Activated T-helper 17 cell treated with anti-CD3 and anti-CD28 coated beads, Interleukin-2, amount 50 U/mL, for 72 hours (primary cell): ENCODE data around the gene VCX2. TPM values are rescaled to one million over a fixed set of nuclear protein-coding genes. Genes with fewer than 3 reads are reported as not detected.
"Not testable (repeated sequence)": the region's sequence is repeated elsewhere in the genome, so short reads cannot be mapped to it uniquely, and the experiment has no call there.

Source experiments
- ATAC-seq: fragments of 150-1000 bp; cut with Tn5 transposase; replicated peaks from 2 replicates; pipeline ENCODE4 v1.10.0; 2021; ENCODE audit warnings: mild to moderate bottlenecking, moderate library complexity
- H3K27ac Mint-ChIP-seq: one replicate; pipeline ENCODE4 v1.8.0; 2022; ENCODE audit warnings: mixed read lengths
- H3K27me3 Mint-ChIP-seq: one replicate; pipeline ENCODE4 v1.8.0; 2022; ENCODE audit warnings: mixed read lengths
- H3K36me3 Mint-ChIP-seq: one replicate; pipeline ENCODE4 v1.8.0; 2022; ENCODE audit warnings: low read depth, mild to moderate bottlenecking, mixed read lengths
- H3K4me1 Mint-ChIP-seq: one replicate; pipeline ENCODE4 v1.8.0; 2022; ENCODE audit warnings: mixed read lengths
- H3K4me3 Mint-ChIP-seq: one replicate; pipeline ENCODE4 v1.8.0; 2022; ENCODE audit warnings: mild to moderate bottlenecking, mixed read lengths
- H3K9me3 Mint-ChIP-seq: one replicate; pipeline ENCODE4 v1.8.0; 2022; ENCODE audit warnings: mixed read lengths
- total RNA-seq, 2 donors: library from RNA; stranded (reverse); gene quantifications; one replicate each; pipeline ENCODE4 v1.2.3, GENCODE V29; 2022

The VCX2 gene
- not detected for total RNA-seq

GRCh38 chrX:8171169-8171568, at the start of gene VCX2:
VCX2 (minus strand) TSS chrX:8171267; CDS start chrX:8170643, 624 bp downstream.
- not testable (repeated sequence) for H3K36me3 Mint-ChIP-seq, H3K4me3 Mint-ChIP-seq, H3K9me3 Mint-ChIP-seq, H3K27me3 Mint-ChIP-seq, H3K4me1 Mint-ChIP-seq, ATAC-seq, H3K27ac Mint-ChIP-seq

- no peaks in the 10 kb centered on the region for H3K4me1 Mint-ChIP-seq
- no peak overlapping the region for H3K4me3 Mint-ChIP-seq
- ATAC-seq = no peak
- H3K36me3 Mint-ChIP-seq = no peaks in the 10 kb centered on the region
- no peaks in the 10 kb centered on the region for H3K9me3 Mint-ChIP-seq
- H3K27ac Mint-ChIP-seq = no peak overlapping the region
- no peaks in the 10 kb centered on the region for H3K27me3 Mint-ChIP-seq
These were observed 33.9 kb upstream of the VCX2 start for GRCh38 chrX:8204943-8205342.

DNA sequence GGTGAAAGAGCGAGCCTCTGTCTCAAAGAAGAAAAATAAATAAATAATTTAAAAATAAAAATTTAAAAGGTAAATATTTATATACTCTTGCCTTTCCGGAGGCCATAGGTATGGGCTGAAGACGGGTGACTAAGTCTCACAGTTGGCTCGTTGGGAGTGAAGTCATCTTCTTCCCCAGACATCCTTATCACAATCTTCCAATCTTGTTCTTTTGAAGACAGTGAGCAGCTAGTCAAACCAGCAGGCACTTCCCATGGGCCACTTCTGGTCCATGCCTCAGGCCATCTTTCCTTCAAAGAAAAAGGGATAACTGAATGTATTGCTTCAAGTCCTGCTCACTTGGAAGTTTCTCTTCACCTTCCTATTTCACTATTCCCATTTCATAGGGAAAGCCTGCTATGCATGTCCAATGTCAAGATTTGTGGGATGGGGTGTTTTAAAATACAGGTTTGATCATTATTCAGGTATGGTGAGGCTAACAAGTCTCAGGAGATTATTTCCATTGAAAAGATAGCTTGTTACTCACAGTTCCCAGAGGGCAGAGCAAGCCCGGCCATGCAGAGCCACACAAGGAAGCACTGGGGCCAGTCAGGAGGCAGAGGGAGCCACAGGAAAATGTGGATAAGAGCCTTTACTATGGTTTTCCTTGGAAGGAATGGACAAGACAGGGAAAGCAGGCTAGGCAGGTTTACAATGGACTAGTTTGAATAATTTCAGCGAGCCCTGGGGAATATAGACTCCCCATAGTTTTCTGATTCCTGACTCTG, 33.3 kb upstream of the VCX2 start:
- no peaks in the 10 kb centered on the region for H3K36me3 Mint-ChIP-seq
- no peak overlapping the region for H3K27ac Mint-ChIP-seq
- no peak for ATAC-seq
- no peaks in the 10 kb centered on the region for H3K27me3 Mint-ChIP-seq
- H3K4me1 Mint-ChIP-seq = no peaks in the 10 kb centered on the region
- H3K9me3 Mint-ChIP-seq = no peaks in the 10 kb centered on the region
- H3K4me3 Mint-ChIP-seq = no peak overlapping the region

DNA sequence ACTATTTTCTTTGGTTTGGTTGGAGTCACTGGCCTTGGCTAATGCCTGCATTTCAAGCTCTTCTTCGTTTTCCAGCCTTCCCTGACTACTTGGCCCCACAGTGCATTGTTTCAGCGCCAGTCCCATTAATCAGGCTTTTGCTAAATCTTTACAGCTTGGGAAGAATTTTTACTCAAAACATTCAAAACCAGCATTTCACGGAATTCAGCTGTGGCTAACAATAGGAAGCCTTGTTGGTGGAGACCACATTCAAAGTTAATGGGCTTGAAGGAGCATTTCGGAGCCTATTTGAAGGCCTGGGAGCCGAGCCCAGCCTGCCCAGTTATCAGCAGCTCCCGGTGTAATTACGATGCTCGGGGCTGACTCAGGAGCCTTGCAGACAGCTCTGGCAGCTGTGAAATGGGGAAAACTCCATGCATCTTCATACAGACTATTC, 30.8 kb upstream of the VCX2 start:
- Mint-ChIP-seq H3K27ac (no peak overlapping the region), H3K36me3 (no peaks in the 10 kb centered on the region), H3K4me3 (no peak overlapping the region), H3K4me1 (no peaks in the 10 kb centered on the region), H3K27me3 (no peaks in the 10 kb centered on the region), H3K9me3 (no peaks in the 10 kb centered on the region)
- no peak for ATAC-seq

DNA sequence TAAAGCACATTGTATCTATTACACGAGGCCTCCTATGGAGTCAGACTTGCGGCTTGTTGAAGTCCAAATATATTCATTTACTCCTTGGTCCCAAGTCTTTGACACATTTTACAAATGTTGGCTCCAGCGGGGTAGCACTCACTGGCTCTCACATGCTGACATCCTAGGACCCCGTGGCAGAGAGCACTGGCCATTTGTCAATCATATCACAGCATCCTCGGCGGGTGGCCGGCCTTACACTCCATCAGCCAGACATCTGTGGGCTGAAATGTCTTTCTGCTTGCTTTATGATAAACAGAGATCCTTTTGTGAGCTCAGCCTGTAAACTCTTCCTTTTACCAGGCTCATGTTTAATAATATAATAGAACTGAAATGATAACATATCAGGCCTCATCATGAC, 25.7 kb upstream of the VCX2 start:
- no peak overlapping the region for H3K27ac Mint-ChIP-seq
- no peaks in the 10 kb centered on the region for H3K36me3 Mint-ChIP-seq
- no peaks in the 10 kb centered on the region for H3K4me1 Mint-ChIP-seq
- H3K4me3 Mint-ChIP-seq = no peak overlapping the region
- H3K27me3 Mint-ChIP-seq = no peaks in the 10 kb centered on the region
- no peak for ATAC-seq
- H3K9me3 Mint-ChIP-seq = no peaks in the 10 kb centered on the region

DNA sequence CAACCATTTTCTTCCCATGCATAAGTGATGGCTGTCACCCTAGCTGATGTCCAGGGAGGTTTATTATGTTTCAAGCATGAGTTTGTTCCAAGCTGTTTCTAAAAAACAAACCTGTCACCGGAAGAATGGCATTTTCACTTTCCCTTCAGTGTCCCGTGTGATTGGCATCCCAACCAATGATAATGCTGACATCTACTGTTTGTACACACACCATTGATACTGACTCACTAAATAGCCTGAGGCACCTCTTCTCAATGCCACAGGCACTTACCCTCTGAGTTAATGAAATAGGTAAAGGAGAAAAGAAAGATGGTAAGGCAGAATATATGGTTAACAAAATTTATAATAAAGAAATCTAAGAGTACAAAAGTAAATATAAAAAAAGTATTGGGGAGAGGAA, 23.1 kb upstream of the VCX2 start:
- Mint-ChIP-seq H3K4me1 (no peaks in the 10 kb centered on the region), H3K4me3 (no peak overlapping the region), H3K36me3 (no peaks in the 10 kb centered on the region), H3K27ac (no peak overlapping the region), H3K27me3 (no peaks in the 10 kb centered on the region), H3K9me3 (no peaks in the 10 kb centered on the region)
- no peak for ATAC-seq

- H3K36me3 Mint-ChIP-seq = no peaks in the 10 kb centered on the region
- H3K4me1 Mint-ChIP-seq = no peaks in the 10 kb centered on the region
- no peak overlapping the region for H3K27ac Mint-ChIP-seq
- H3K27me3 Mint-ChIP-seq = no peaks in the 10 kb centered on the region
- no peak overlapping the region for H3K4me3 Mint-ChIP-seq
- H3K9me3 Mint-ChIP-seq = no peaks in the 10 kb centered on the region
- ATAC-seq = no peak
These were observed 21.2 kb upstream of the VCX2 start for GRCh38 chrX:8192276-8192675.

GRCh38 chrX:8191022-8191421, 20.0 kb upstream of the VCX2 start:
- ATAC-seq = no peak
- Mint-ChIP-seq H3K36me3 (no peaks in the 10 kb centered on the region), H3K4me3 (no peak overlapping the region), H3K27me3 (no peaks in the 10 kb centered on the region), H3K27ac (no peak overlapping the region), H3K4me1 (no peaks in the 10 kb centered on the region), H3K9me3 (no peaks in the 10 kb centered on the region)

DNA sequence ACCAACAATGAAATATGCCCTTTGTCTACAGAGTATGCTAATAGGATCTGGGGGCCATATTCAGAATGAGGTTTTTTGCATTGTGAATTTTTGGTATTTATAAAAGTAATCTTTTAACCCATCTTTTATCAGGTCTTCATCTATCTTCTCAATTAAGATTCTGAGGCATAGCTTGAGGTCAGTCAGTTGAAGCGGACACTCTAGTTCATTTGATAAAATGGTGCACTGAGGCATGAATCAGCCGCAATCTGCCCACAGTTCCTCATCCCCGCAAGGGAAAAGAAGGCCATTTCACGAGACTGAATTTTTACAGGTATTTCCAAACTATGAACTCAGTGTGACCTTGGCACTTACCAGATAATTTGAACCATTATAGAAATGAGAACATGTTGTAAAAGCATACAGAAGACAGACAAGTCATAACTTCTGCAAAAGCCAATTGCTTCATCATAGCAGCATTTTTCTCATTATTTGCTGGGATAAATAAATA, 19.3 kb upstream of the VCX2 start:
- H3K4me1 Mint-ChIP-seq = no peaks in the 10 kb centered on the region
- no peaks in the 10 kb centered on the region for H3K9me3 Mint-ChIP-seq
- no peaks in the 10 kb centered on the region for H3K36me3 Mint-ChIP-seq
- no peak for ATAC-seq
- H3K27me3 Mint-ChIP-seq = no peaks in the 10 kb centered on the region
- no peak overlapping the region for H3K27ac Mint-ChIP-seq
- H3K4me3 Mint-ChIP-seq = no peak overlapping the region

DNA sequence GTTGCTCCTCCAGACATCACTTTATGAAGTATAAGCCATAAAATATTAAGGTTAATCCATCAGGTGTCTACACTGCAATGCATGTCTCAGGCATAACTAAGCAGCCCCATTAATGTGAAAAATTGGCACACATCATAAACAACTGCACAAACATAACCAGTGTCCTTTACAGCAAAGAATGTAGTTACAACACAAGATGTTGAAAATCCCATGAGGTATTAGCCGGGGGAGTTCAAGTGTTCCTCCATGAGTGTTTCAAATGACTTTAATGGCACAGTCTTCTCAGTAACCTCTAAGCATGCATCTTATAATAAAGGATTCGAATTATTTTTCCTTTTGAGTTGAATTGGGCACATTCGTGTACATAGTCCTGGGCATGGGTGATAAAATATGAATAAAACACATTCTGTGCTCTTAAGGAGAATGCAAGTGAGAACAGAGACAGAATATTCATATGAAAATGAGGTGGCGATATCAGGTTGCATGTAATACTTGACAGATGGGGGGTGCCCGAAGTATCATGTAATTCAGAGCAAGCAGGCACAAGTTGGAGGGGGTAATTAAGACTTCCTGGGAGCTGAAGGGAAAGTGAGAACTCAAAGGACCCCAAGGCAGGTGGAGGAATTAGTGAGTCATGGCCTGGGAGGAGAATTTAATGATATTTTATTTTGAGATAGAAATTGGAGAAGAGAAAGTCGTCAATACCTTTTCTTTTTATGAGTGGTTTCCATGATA, 18.2 kb upstream of the VCX2 start:
- no peaks in the 10 kb centered on the region for H3K4me1 Mint-ChIP-seq
- ATAC-seq = no peak
- H3K4me3 Mint-ChIP-seq = no peak overlapping the region
- H3K36me3 Mint-ChIP-seq = no peaks in the 10 kb centered on the region
- H3K27me3 Mint-ChIP-seq = no peaks in the 10 kb centered on the region
- H3K27ac Mint-ChIP-seq = no peak overlapping the region
- H3K9me3 Mint-ChIP-seq = no peaks in the 10 kb centered on the region

GRCh38 chrX:8183346-8183745, 12.3 kb upstream of the VCX2 start:
- Mint-ChIP-seq H3K27me3 (no peaks in the 10 kb centered on the region), H3K36me3 (no peaks in the 10 kb centered on the region), H3K27ac (no peak overlapping the region), H3K4me3 (no peak overlapping the region), H3K4me1 (no peaks in the 10 kb centered on the region), H3K9me3 (no peaks in the 10 kb centered on the region)
- ATAC-seq = no peak

DNA sequence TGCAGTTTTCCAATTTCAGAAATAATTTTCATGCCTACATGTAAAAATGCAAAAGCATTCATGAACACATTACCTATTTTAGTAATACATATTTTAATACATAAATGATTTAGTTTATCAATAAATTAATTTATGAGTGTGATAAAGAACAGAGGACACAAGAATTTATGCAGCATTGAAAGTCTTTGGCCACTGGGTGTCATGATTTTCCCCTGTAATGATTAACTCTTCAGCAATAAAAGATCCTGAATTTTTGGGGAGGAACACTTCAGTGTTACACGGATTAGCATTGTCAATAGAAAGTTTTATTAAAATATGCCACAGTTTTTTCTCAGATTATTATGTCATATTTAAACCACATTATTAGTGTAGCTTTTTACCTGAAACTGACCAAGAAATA, 8.6 kb upstream of the VCX2 start:
- no peak for ATAC-seq
- H3K36me3 Mint-ChIP-seq = no peaks in the 10 kb centered on the region
- H3K4me3 Mint-ChIP-seq = no peak overlapping the region
- no peak overlapping the region for H3K27ac Mint-ChIP-seq
- H3K9me3 Mint-ChIP-seq = no peaks in the 10 kb centered on the region
- no peaks in the 10 kb centered on the region for H3K4me1 Mint-ChIP-seq
- no peaks in the 10 kb centered on the region for H3K27me3 Mint-ChIP-seq

DNA sequence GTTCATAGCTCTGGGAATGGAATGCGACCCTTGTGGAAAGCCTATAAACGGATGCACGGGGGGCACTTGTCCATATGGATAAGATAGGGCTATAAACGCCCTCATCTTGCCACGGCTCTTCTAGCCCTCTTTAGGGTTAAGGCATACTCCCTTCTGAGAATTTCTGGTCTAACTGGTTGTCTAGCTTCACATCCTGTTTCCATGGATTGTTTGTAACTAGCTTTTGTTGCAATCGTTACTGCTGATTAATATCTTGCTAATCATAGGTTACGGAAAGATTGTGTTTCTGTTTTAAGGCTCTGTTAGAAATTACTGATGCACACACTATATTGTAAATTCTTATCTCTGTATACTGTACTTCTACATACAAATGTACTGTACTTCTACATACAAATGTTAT, 17.1 kb downstream of the VCX2 start:
- H3K4me1 Mint-ChIP-seq, H3K36me3 Mint-ChIP-seq, H3K9me3 Mint-ChIP-seq, H3K27ac Mint-ChIP-seq, ATAC-seq, H3K27me3 Mint-ChIP-seq, H3K4me3 Mint-ChIP-seq: not testable (repeated sequence)

DNA sequence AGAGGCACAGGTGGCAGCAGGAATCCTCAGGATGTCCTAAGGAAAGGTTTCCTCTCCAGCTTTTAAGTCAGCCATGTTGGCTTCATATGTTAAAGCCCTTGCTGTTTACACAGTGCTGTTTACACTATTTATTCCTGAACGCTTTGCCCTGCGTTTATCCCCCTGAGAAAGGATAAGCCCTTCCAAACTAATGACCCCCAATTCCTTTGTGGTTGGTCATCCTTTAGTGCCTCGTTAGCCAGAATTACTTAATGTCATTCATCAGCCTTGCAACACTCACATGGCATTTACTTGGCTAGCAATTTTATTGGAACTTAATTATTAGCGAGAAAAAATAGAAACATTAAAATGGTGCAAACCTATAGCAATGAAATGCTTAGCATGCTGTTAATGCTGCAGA, 23.8 kb downstream of the VCX2 start:
- no peaks in the 10 kb centered on the region for H3K27me3 Mint-ChIP-seq
- no peak for ATAC-seq
- H3K27ac Mint-ChIP-seq = no peak overlapping the region
- no peaks in the 10 kb centered on the region for H3K4me1 Mint-ChIP-seq
- no peaks in the 10 kb centered on the region for H3K36me3 Mint-ChIP-seq
- H3K4me3 Mint-ChIP-seq = no peak overlapping the region
- peaks cover 6% of the 10 kb centered on the region for H3K9me3 Mint-ChIP-seq

- no peaks in the 10 kb centered on the region for H3K27me3 Mint-ChIP-seq
- H3K27ac Mint-ChIP-seq = no peak overlapping the region
- ATAC-seq = no peak
- H3K36me3 Mint-ChIP-seq = no peaks in the 10 kb centered on the region
- H3K4me1 Mint-ChIP-seq = no peaks in the 10 kb centered on the region
- H3K4me3 Mint-ChIP-seq = no peak overlapping the region
- H3K9me3 Mint-ChIP-seq = no peaks in the 10 kb centered on the region
These were observed 26.1 kb downstream of the VCX2 start for GRCh38 chrX:8144925-8145324.
